Daoy (cell line): ENCODE data around the gene NFIA. TPM values are rescaled to one million over a fixed set of nuclear protein-coding genes. Genes with fewer than 3 reads are reported as not detected.
A peak's percentile ranks its signal among the peaks of the same experiment; 100 is the strongest.

Experiments
- DNase-seq: peaks from one replicate; pipeline ENCODE4 v3.0.0-alpha.2; 2015; ENCODE audit warnings: low read depth
- total RNA-seq: library from RNA; depleted of rRNA; stranded (reverse); fragments of >200 nt; shearing (Covaris generic); gene quantifications from 2 replicates; pipeline ENCODE4 v1.2.3, GENCODE V29; 2014

NFIA gene
- total RNA-seq, 1 experiment from 2014 or later: 5.0 TPM

DNA sequence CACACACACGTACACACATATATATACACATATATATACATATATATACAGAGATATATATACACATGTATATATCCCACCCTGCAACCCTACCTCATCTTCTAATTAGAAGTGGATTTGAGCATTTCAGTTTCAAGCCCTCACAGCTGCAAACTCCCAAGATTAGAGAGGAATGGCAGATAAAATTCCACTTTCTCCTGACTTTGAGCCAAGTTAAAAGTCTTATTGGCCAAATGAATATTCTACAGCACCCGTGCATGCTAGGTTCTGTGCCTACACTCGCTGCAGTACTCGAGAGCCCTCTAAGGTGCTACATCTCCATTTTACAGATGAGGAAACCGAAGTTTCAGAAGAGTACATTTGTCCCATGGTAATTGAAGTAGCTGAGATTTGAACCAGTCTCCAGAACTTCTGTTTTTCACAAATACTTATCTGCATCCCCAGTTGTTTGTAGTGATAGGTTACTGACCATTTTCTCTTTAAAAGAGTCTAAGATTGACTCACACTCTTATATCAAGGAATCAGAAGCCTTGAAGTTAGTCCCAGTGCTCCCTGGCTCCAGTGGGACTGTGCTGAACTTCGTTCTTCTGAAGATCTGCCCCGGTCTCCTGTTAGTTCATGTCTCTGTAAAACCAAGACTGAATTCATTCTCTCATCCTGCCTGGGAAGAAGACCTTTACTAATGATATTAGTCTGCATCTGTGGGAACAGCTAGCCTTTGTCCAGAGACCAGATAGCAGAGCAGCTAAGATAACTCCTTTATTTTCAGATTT, 350.4 kb downstream of the NFIA start:
- DNase-seq: no peak

DNA sequence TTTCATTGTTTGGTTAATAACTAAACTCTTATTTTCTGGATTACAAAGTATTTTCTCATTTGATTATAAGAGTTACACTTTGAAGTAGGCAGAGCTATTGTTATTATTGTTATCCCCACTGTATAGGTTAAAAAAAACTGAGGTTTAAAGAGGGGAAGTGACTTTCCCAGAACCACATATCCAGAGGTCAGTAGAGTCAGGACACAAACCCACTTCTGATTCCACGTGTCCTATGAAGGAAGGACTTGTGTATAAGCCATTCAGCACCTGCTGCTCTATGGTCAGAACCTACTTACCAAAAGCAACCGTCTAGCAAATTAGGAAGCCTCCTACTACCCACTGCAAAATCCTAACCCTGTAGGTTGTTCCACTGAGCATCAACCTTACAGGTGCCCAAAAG, 351.3 kb downstream of the NFIA start:
- DNase-seq: no peak

DNA sequence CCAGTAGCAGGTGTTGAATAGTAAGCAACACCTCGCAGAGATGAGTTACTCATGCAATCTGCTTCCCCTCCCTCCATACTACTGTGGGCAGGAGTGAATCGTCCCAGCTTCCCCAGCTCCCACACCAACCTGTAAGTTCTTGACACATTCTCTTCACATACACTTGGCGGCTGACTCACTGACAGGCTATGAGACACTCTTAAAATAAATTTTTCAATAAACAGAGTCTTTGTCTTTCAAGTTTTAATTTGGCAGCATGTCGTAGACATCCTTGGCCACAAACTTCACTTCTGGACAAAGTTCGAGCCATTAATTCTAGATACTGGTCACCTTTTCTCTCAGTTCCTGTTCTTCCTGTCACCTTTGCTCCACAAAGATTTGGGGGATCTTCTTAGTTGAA, 351.9 kb downstream of the NFIA start:
- peak; percentile 49 for DNase-seq

DNA sequence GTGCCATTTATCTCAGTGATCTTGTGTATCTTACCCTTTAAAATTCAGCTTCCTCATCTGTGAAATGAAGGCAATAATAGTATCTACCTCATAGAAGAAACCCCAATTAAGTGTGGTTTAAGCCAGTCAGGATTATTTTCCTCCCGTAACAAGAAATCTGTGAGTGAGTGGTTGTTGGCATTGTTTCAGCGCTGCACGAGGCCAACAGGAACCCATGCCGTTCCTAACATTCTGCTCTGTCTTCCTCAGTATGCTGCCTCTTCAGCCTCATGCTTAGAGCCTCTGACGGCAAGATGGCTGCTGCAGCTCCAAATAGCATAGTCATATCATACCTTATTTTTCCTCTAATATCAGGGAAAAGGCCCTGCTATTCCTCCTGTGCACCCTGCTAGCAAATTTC, 352.9 kb downstream of the NFIA start:
- DNase-seq: no peak

DNA sequence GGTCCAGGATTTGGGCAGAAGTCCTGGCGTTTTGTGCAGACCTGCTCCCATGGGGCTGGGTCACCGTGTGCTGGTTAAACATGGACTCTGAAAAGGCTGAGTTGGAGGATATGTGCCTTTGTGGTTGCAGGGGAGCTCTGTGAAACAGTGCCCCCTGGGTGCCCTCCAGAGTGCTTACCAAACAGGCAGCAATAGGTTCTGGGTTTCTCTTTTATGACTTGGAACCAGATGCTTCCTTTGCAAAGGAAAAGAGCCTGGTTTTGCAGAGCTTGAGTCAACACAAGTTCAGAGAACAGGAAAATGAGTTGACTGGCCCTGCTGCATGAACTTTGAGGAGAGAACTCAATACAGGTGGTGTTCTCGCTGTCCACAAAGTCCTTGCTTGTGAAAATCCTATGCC, 353.7 kb downstream of the NFIA start:
- peak; percentile 13 for DNase-seq

DNA sequence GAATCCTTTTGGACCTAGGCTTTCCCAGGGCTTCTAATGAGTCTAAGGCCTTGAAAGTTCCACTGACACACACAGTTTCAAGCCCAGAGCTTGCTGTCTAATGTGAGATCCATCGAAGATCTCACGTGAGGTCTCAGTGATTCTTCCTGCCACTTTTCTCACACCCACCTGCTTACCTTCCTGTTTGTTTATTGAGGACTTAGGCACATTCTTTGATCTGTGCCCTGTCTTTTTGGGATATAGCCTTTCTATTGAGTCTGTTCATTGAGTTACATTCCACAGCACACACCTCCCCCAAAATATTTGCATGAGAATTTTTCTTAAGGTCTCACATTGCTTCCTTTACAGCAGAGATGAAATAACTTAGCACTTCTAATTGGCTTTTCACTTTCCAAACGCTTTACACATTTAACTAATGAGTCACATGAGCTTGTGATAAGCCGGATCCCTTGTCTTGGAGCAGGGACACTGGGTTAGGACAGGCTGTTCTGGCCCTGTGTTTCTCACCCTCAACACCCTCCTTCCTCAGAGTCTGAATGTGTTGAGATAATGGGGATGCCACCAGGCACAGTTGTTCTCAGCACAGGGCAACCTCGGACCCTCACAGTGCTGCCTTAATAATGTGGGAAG, 354.2 kb downstream of the NFIA start:
- DNase-seq: no peak

DNA sequence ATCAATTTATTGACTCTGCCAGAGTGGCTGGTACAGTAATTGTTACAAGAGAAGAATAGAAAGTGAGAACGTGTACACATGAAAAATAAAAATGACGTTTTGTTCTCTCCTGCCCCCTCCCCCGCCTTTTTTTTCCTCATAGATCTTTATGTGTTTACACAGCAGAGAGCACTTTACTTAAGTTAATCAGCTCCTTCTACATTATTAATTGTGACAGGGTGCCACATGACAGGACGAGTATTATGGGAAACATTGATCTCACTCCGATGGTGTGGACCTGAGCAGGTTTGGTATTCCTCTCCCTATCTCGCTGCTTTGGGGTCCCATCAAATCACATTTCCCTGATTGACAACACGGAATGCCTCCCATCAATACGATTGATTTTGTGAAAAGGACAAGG, 356.9 kb downstream of the NFIA start:
- no peak for DNase-seq

DNA sequence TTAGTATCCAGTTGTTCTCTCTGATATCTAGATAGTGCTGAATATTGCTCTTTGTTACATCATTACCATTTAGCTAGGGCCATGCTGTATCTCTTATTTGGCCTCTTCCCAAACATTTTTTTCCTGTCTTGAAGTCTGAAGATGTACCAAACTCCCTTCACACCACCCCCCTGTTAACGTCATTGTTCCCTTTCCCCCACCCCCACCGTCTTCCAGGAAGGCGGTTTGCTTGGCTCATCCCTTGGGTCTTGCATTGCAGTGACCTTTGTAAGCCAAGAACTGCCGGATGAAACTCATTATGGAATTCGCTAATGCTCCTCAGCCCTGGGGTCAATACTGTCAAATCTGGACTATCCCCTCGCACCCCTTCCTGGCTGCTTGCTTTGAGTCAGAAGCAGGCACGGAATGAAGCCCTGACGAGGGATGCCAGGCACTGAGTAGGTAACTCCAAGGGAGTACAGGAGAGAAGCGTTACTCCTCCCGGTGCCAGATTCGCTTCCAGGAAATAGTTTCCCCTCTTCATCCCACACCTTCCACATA, 359.4 kb downstream of the NFIA start:
- no peak for DNase-seq

DNA sequence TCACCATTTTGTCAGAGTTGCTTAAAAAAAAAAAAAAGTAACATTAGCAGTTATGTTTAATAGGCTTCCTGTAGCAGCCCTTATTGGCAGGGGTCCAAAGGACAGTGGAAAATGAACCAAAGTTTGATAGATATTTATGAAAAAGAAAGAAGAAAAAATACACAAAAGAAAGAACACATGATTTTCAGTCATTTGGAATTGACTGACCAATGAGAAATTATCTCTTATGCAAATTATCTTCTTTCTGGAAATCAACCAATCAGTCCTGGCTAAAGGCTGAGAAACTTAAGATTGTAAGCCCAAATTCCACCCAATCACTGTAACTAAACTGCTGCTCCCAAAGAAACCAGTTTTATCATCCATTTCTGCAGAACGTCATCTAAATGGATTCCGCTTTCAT, 360.2 kb downstream of the NFIA start:
- DNase-seq: no peak

DNA sequence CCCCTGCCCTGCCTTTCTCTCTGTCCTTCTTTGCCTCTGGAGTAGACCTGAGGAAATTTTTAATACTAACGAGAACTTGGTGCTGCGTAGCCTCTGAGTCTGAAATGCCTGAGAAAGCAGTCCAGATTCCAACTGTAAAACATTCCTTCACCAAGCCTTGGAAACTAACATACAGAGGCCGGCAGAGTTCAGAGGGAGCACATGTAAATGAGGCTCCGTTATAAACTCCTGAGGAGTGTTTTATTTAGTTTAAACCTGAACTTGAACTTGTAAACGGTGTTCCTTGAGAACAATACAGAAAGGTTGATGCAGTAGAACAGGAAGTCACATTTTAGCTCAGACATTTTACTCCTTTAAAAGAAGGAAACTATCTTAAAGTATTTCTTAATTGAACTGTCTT, 361.9 kb downstream of the NFIA start:
- DNase-seq: no peak

DNA sequence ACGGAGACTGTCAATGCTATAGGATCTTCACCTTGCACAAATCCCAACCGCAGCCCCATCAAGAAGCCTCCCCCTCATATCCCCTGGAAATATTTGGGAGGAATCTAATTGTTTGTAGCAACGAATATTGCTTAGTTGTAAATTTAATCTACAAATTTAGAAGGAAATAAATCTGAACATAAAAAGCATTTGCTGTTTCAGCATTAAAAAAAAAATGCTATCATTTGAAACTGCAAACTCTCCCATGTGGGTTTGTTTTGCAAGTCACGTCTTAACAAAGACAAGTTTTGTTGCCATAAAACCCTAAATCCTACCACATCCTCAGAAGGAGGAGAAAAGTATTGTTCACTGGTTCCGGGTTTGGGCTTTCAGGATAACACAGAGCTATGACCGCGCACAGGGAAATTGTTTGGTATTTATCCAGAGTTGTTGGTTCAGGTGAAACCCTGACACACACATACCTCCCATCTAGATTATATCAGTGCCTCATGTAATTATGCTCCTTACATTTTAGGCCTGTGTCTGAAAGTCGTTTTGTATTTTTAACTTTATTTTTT, 363.0 kb downstream of the NFIA start:
- no peak for DNase-seq

DNA sequence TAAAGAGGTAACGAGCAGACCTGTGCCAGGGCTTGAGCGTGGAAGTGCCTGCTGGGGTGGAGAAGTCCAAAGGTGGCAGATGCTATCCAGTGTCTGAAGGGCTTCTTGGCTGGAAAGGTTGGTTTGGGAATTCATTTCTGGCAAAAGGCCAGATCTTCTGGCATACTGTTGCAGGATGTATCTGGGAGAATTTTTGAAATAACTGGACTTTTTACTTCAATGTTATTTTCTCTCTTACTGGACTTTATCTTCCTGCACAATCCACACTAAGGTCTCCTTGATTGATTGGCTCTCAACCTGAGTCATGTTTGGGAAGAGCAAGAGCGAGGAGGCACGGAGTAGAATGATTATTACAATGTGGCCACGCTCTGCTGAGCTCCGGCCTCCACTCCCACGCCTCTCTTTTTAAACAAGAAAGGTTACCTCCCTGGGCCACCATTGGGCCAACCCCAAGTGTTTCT, 364.2 kb downstream of the NFIA start:
- no peak for DNase-seq

DNA sequence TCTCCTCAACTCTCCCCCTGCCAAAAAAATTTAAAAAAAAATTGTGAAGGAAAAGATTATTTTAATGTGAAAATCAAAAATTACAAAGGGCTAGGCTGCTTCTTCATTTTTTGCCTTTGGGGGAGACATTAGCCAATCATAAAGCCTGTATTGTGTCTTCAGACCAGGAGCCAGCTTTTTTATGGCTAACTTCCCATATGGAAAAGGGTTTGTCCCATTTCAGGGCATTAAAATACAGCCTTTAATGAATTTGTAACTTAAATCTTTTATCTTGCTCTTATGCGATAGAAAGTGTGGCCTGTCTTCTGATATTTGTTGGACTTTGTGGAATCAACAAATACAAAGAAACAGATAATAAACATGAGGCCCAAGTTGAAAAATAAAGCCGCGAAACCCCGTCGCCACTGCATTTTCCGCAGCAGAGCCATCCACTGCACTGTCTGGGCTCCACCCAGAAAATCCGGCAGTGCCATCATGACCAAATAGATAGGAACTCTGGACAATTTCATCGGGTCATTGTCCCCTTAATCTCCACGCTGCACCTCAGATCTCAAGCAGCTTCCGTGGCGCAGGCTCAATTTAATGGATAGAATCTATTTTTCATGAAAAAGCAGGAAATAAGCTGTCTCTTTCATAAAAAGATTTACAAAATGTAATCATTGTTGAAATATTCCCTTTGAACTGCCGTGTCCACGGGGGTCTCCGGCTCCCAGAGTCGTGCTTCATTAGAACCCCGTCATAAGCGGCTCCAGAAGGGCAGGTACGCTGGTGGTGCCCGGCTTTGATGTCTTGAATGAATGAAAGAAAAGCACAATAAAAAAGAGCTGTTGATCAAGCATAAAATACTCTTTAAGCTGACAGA, 365.0 kb downstream of the NFIA start:
- DNase-seq: no peak

DNA sequence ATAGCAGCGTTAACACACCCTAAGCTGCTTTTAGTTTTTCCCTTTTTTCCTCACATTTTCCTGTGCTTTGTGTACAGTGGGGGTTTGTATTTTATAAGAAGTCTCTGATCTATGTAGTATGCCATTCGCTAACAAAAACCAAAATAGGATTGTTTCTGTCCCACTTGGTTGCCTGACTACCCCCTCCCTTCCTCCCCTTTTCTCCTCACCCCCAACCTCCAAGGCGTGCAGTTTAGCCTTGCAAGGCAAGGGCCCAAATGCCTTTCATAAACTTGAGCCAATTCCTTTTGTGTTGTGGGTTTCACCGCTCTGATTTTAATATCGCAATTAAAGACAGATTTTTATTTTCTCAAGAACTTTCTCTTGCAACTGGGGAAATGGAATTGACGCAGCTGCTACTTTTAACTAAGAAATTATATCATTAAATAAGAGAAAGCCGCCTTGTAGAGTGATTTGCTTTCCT, 365.6 kb downstream of the NFIA start:
- DNase-seq: no peak

DNA sequence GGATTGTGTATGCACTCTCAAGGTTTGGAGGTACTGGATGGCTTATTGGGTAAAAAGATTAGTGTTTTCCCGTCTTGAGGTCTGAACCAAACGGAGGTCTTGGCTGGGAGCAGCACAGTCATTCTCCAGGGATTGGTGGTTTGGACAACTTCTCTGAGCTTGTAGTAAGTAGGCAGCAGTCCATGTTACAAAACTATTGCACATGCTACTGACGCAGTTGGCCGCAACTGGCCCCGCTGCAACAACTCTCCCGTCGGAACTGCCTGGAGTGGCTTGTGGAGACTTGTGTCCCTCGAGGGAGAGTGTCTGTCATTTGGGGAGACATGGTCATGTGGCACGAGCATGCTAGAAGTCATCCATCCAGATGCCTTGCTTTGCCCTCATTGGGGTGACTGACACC, 366.6 kb downstream of the NFIA start:
- no peak for DNase-seq

DNA sequence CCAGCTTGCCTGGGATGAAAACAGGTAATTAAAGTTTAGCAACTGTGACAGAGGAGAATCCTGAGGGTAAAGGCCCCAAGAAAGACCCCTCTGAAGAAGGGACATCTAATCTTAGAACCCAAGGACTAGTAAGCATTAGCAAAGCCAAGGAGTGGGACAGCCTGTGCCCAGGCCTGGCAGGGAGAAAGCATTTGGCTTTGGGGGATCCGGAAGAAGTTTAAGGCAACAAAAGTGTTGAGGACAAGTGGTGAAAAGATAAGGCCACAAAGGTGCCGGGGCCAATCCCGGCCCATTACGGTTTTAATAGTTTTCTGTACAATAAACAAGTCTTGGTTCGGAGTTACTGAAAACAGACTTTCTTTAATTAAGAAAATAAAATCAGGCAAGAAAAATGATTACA, 367.0 kb downstream of the NFIA start:
- DNase-seq: no peak

DNA sequence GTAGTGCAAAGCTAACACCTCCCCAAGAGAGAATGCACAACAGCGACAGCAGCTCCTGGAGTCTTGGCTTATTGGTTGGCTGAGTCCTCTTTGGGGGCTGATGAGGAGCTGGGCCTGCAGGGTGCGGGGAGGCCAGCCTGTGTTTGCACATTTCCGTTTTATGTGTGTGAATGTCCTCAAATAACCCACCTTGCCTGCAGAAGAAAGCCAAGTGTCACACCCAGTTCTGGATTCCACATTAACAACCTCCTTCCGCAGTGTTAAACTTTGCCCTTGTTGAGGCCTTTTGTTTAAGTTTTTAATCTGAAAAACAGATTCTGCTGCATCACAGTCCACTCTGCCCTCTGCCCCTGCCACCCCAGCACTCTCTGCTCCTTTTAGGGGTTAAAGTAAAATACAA, 368.1 kb downstream of the NFIA start:
- peak; percentile 15 for DNase-seq

DNA sequence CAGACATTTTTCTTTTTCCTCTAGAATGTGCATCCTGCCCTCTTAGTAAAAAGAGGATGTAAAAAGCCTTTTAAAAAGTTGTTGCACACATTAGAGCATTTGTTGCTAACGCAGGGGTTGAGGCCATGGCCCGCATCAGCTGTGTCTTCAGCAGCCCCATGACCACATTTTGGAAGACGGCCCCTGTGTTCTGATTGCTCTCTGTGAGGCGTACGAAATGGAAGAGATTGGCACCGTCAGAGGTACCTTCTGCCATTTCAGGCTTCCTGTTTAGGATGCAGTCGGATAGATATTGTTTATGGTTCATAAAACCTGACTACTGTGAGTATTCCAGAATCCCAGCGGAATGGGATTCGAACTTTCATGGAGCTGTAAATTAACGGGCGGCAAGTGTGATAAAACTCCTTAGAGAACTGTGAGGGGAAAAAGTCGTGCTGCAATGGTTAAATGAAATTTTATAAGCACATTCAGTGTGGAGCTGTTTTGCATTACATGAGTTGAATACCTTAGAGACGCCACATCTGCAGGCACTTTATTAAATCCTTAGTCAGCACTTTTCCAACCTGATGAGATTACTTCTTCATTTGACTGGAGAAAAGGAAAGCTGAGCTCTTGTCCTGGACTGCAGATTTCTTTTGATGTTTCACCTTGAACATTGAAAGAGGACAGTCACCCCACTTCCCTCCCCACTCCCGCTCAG, 368.7 kb downstream of the NFIA start:
- DNase-seq: no peak

DNA sequence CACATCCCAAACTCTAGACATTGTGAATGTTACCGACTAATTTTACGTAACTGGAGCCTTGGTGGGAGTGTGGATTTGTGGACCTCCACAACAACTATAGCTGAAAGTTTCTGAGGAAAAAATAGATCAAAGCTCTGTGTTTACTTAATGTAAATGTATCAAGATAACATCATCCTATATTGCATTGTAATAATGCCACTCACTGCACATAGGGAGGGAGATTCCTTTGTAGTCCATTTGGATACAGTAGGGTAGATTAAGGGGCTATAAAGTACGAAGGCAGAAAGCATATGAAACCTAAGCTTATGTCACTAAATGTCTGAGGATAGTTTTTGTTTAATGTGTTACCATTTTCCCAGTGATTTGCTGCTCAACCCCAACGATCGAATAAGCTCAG, 369.2 kb downstream of the NFIA start:
- DNase-seq: no peak

DNA sequence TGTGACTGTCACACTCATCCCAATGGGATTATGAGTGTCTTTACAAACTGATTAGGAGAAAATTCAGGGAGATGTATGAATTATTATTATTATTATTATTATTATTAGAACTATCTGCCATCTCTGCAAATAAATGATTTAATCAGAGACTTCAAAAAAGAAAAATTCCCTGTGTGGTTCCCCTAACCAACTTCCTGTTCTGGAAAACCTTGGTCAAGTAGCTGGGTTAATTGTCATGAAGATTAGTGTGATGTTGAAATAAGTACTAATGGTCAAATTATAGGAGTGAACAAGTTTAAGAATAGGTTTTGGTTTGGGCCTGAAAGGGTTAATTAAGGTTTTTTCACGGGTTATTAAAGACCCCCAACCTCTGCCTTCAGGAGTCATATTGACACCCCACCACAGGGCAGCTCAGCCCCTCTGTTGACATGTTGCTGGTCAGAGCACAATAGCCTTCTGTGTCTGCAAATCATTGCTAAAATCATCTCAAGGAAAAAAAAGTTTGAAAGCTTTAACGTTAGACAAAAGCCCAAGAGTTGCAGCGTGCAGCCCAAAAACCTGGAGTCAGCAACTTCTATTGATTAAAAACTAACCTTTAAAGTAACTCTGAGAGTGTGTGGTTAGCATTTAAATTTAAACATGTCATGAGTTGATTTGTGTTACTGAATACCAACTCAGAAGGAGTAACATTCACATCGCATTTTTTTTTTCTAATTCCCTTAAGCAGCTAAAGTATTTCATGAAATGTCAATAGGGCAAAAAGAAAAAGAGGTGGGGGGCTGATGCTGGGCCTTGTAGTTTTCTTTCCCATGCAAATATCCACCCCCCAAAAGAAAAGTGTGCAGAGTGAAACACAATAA, 370.0 kb downstream of the NFIA start:
- no peak for DNase-seq
